GOT3 (cell line): ENCODE results near the gene MYL7.
A peak's percentile ranks its signal among the peaks of the same experiment; 100 is the strongest.
"Not testable (repeated sequence)": the region's sequence is repeated elsewhere in the genome, so short reads cannot be mapped to it uniquely, and the experiment has no call there.

Experiments used
- DNase-seq: peaks from one replicate; lab custom pipeline; 2025; ENCODE audit warnings: mixed read lengths; lab: John Stamatoyannopoulos, UW

MYL7 gene

GRCh38 chr7:44171901-44172300, 30.8 kb upstream of the MYL7 start:
- DNase-seq = not testable (repeated sequence)

GRCh38 chr7:44167920-44168319, 26.8 kb upstream of the MYL7 start:
- no peak for DNase-seq

- DNase-seq = peak; percentile 37
Observed at GRCh38 chr7:44163591-44163990, 22.5 kb upstream of the MYL7 start.

- DNase-seq = no peak
Observed at GRCh38 chr7:44162785-44163395, 21.8 kb upstream of the MYL7 start.

GRCh38 chr7:44162179-44162578, 21.0 kb upstream of the MYL7 start:
- DNase-seq = no peak

- no peak for DNase-seq
Observed at GRCh38 chr7:44161371-44161770, 20.2 kb upstream of the MYL7 start.

GRCh38 chr7:44159824-44160630, 18.9 kb upstream of the MYL7 start:
- no peak for DNase-seq

GRCh38 chr7:44158873-44159631, 17.9 kb upstream of the MYL7 start:
- no peak for DNase-seq

- DNase-seq = no peak
Observed at GRCh38 chr7:44158096-44158872, 17.2 kb upstream of the MYL7 start.

- DNase-seq = no peak
Observed at GRCh38 chr7:44157116-44158080, 16.3 kb upstream of the MYL7 start.

- DNase-seq = no peak
Observed at GRCh38 chr7:44156453-44157010, 15.4 kb upstream of the MYL7 start.

- DNase-seq = no peak
Observed at GRCh38 chr7:44155191-44156185, 14.4 kb upstream of the MYL7 start.

- DNase-seq = no peak
Observed at GRCh38 chr7:44154703-44155102, 13.6 kb upstream of the MYL7 start.

GRCh38 chr7:44153948-44154335, 12.8 kb upstream of the MYL7 start:
- no peak for DNase-seq

- DNase-seq = no peak
Observed at GRCh38 chr7:44152971-44153947, 12.1 kb upstream of the MYL7 start.

GRCh38 chr7:44151956-44152355, 10.8 kb upstream of the MYL7 start:
- no peak for DNase-seq

GRCh38 chr7:44150966-44151941, 10.1 kb upstream of the MYL7 start:
- DNase-seq = no peak
